Vagina (tissue), 2 donors: ENCODE measurements around the gene HDAC7.

Experiments used
- POLR2A ChIP-seq, 2 donors: fragments of 450-650 bp; IDR thresholded peaks; one replicate each; pipeline ENCODE4 v1.6.1; 2017; ENCODE audit warnings: antibody characterized with exemption in 2 of 2, mild to moderate bottlenecking in 2 of 2, moderate library complexity in 2 of 2
- TF ChIP-seq, protein P1 (sequence below), 3 experiments: fragments of 450-650 bp in 2 of 3; fragments of 200-600 bp in 1 of 3; sonication (generic) in 1 of 3; IDR thresholded peaks; one replicate each; pipeline ENCODE4 v1.5.1; 2017 to 2019; ENCODE audit warnings: antibody characterized with exemption in 3 of 3, mild to moderate bottlenecking in 2 of 3, moderate library complexity in 2 of 3

DNA sequence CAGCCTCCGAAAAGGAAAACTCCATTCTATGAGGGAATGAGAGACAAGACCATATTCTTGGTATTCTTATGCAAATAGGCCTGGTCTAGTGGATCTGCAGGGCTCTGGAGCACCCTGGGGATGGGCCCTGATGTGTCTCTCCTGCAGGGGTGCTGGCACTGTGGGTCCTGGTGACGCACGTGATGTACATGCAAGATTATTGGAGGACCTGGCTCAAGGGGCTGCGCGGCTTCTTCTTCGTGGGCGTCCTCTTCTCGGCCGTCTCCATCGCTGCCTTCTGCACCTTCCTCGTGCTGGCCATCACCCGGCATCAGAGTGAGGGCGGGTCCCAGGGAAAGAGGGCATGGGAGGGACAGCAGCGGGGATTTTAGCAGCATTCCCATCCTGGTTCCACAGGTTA is 40.8 kb downstream of the HDAC7 start:
- no peak for TF ChIP-seq POLR2A (IDR thresholded peaks at IDR 0.05)
- TF ChIP-seq, protein P1, sequence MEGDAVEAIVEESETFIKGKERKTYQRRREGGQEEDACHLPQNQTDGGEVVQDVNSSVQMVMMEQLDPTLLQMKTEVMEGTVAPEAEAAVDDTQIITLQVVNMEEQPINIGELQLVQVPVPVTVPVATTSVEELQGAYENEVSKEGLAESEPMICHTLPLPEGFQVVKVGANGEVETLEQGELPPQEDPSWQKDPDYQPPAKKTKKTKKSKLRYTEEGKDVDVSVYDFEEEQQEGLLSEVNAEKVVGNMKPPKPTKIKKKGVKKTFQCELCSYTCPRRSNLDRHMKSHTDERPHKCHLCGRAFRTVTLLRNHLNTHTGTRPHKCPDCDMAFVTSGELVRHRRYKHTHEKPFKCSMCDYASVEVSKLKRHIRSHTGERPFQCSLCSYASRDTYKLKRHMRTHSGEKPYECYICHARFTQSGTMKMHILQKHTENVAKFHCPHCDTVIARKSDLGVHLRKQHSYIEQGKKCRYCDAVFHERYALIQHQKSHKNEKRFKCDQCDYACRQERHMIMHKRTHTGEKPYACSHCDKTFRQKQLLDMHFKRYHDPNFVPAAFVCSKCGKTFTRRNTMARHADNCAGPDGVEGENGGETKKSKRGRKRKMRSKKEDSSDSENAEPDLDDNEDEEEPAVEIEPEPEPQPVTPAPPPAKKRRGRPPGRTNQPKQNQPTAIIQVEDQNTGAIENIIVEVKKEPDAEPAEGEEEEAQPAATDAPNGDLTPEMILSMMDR (IDR thresholded peaks at IDR 0.05) = no peak
